ACC112 (cell line): Measurements from ENCODE around the gene TRAF3IP3.
A peak's percentile ranks its signal among the peaks of the same experiment; 100 is the strongest.

ENCODE experiments used
- H2AFZ ChIP-seq: fragments of 200-600 bp; sonication (generic); one replicate; pipeline ENCODE4 v1.6.0; 2017; ENCODE audit warnings: antibody characterized with exemption, low read length; ENCODE audit not compliant: unreplicated experiment
- H3K27ac ChIP-seq: fragments of 200-600 bp; sonication (generic); 2 replicates; pipeline ENCODE4 v1.5.1; 2014; ENCODE audit warnings: low read depth, mild to moderate bottlenecking, antibody characterized with exemption, low read length, moderate library complexity
- H3K27me3 ChIP-seq: fragments of 200-600 bp; sonication (generic); 2 replicates; pipeline ENCODE4 v1.6.1; 2014; ENCODE audit warnings: mild to moderate bottlenecking, antibody characterized with exemption, low read length, moderate library complexity, mixed read lengths; ENCODE audit not compliant: insufficient read depth
- H3K36me3 ChIP-seq: fragments of 200-600 bp; sonication (generic); 2 replicates; pipeline ENCODE4 v1.6.1; 2016; ENCODE audit warnings: mild to moderate bottlenecking, antibody characterized with exemption, low read length, moderate library complexity, mixed read lengths; ENCODE audit not compliant: insufficient read depth
- H3K4me1 ChIP-seq: fragments of 200-600 bp; sonication (generic); one replicate; pipeline ENCODE4 v1.6.1; 2016; ENCODE audit warnings: low read length, mixed read lengths; ENCODE audit not compliant: insufficient read depth, unreplicated experiment, control insufficient read depth
- H3K4me3 ChIP-seq: fragments of 200-600 bp; sonication (generic); 2 replicates; pipeline ENCODE4 v1.5.1; 2014; ENCODE audit warnings: mild to moderate bottlenecking, low read depth, low read length
- H3K79me2 ChIP-seq: fragments of 200-600 bp; sonication (generic); one replicate; pipeline ENCODE4 v1.6.0; 2016; ENCODE audit warnings: low read length; ENCODE audit not compliant: control insufficient read depth, unreplicated experiment, insufficient read depth

The TRAF3IP3 gene

GRCh38 chr1:209813902-209814301 is 58.0 kb downstream of the TRAF3IP3 start:
- H3K79me2 ChIP-seq, result no peaks in the 10 kb centered on the region
- H3K4me1 ChIP-seq, result no peaks in the 10 kb centered on the region
- H3K4me3 ChIP-seq, result no peak overlapping the region
- H3K27ac ChIP-seq, result no peak overlapping the region
- H3K27me3 ChIP-seq, result no peaks in the 10 kb centered on the region
- H2AFZ ChIP-seq, result no peak overlapping the region
- no peaks in the 10 kb centered on the region for H3K36me3 ChIP-seq

GRCh38 chr1:209815490-209815889 is 59.6 kb downstream of the TRAF3IP3 start:
- Histone ChIP-seq H2AFZ (no peak overlapping the region), H3K4me1 (no peaks in the 10 kb centered on the region), H3K27ac (no peak overlapping the region), H3K27me3 (no peaks in the 10 kb centered on the region), H3K79me2 (no peaks in the 10 kb centered on the region), H3K36me3 (no peaks in the 10 kb centered on the region), H3K4me3 (no peak overlapping the region)

DNA sequence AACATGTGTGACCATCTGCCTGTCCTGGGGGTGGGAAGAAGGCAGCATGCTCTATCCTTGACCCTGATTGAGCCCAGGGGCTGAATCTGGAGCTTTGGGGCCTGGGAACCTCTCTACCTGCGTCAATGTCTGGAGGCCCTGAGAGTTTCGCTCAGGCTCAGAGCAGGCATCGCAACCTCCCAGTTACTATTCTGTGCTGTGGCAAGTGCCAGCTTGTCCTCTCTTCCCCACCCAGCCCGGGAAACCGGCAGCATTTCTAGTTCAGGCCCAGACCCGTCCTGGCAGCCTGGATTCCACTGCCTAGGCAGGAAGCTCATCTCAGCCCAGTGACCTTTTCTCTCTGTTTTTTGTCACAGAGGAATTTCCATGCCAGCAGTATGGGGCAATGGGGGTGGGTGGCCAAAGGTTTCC is 60.1 kb downstream of the TRAF3IP3 start:
- no peak overlapping the region for H3K4me3 ChIP-seq
- no peaks in the 10 kb centered on the region for H3K36me3 ChIP-seq
- H3K79me2 ChIP-seq, result no peaks in the 10 kb centered on the region
- H3K27ac ChIP-seq, result no peak overlapping the region
- H3K4me1 ChIP-seq, result no peaks in the 10 kb centered on the region
- H2AFZ ChIP-seq, result no peak overlapping the region
- H3K27me3 ChIP-seq, result no peaks in the 10 kb centered on the region

DNA sequence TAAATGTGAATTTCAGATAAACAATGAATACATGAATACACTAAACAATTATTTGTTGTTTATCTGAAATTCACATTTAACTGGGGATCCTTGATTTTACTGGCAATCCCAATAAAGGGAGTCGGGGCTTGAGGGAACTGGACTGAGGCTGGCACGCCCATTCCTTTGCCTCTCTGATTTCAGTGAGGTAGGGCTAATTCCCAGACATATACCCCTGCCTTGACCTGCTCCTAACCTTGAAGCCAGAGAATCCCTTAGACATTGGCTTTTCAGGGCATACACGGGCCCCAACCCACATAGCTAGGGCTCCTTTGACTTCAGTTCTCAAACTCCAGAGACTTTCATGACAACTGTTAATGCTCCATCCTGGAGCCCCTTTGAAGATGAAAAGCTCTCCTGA is 61.1 kb downstream of the TRAF3IP3 start:
- no peak overlapping the region for H3K27ac ChIP-seq
- no peak overlapping the region for H3K4me3 ChIP-seq

DNA sequence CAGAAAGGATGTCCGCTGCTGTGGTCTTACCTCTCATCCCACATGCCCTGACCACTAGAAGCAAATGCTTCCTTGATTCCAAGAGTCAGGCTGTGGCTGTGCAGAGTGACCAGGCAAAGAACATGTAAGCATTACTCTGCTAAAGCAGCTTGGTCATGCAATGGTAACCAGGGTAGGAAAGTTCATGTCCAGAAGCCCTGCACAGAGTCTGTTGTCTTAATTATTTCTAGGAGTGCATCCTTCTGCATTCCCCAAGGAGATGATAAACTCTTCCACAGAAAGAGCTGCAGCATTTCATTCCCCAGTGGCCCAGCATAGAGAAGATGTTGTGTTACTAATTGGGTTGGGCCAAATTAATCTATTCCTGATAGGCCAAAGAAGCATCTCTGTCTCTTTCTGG is 61.8 kb downstream of the TRAF3IP3 start:
- H3K27ac ChIP-seq, result no peak overlapping the region
- no peaks in the 10 kb centered on the region for H3K27me3 ChIP-seq
- H3K79me2 ChIP-seq, result no peaks in the 10 kb centered on the region
- H2AFZ ChIP-seq, result no peak overlapping the region
- peaks cover 1% of the 10 kb centered on the region for H3K4me1 ChIP-seq
- H3K36me3 ChIP-seq, result no peaks in the 10 kb centered on the region
- H3K4me3 ChIP-seq, result no peak overlapping the region

More for the DNA sequence above, 61.1 kb downstream of the TRAF3IP3 start:
- H3K27me3 ChIP-seq, result no peaks in the 10 kb centered on the region
- H2AFZ ChIP-seq, result no peak overlapping the region
- no peaks in the 10 kb centered on the region for H3K36me3 ChIP-seq
- no peaks in the 10 kb centered on the region for H3K79me2 ChIP-seq
- no peaks in the 10 kb centered on the region for H3K4me1 ChIP-seq

DNA sequence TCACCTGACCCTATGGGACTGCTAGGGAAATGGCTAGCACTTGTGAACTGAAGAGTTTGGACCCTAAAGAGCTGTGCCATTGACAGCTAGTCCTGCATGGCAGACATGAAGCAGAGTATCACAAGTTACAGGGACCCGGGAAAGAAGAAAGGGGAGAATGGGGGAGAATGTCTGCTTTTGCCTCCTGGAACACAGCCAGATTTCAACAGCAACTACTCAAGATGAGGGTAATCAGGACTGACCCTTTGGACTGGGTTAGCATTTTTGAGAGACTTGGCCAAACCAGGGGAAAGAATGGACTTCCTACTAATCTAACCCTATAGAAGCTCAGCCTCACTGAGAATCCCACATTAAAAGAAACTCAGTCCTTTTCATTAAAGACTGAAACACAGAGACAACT is 63.2 kb downstream of the TRAF3IP3 start:
- no peak overlapping the region for H2AFZ ChIP-seq
- no peak overlapping the region for H3K4me3 ChIP-seq
- H3K27me3 ChIP-seq, result no peaks in the 10 kb centered on the region
- peaks cover 14% of the 10 kb centered on the region for H3K4me1 ChIP-seq
- H3K36me3 ChIP-seq, result no peaks in the 10 kb centered on the region
- no peak overlapping the region for H3K27ac ChIP-seq
- H3K79me2 ChIP-seq, result no peaks in the 10 kb centered on the region

- Histone ChIP-seq H3K36me3 (no peaks in the 10 kb centered on the region), H3K79me2 (no peaks in the 10 kb centered on the region), H2AFZ (no peak overlapping the region)
Measured at GRCh38 chr1:209820986-209821385, 65.1 kb downstream of the TRAF3IP3 start.

DNA sequence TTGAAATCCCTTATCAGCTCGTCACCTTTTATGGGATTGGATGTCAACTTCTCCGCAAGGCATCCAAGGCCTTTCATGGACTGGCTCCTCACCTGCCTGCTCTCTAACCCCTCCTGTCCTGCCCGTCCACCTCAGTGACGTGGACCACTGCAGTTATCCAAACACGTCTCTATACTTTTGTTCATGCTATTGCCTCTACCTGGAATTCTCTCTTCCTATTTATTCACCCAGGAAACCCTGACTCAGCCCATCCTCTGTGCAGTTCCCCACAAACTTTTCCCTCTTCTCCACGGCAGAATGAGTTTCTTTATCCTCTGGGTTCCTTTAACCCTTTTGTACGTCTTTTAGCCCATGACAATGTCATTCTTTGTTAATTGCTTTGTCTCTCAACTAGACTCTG is 66.9 kb downstream of the TRAF3IP3 start:
- peak overlapping the region; percentile 97 for H2AFZ ChIP-seq
- H3K27me3 ChIP-seq, result no peaks in the 10 kb centered on the region
- H3K4me1 ChIP-seq, result peaks cover 14% of the 10 kb centered on the region
- H3K27ac ChIP-seq, result peak overlapping the region; percentile 67; the same call in 1 of the 2 replicates
- no peaks in the 10 kb centered on the region for H3K79me2 ChIP-seq
- H3K4me3 ChIP-seq, result peak overlapping the region; percentile 64
- H3K36me3 ChIP-seq, result no peaks in the 10 kb centered on the region

More at GRCh38 chr1:209820986-209821385, 65.1 kb downstream of the TRAF3IP3 start:
- Histone ChIP-seq H3K4me3 (no peak overlapping the region), H3K27me3 (no peaks in the 10 kb centered on the region), H3K4me1 (peaks cover 14% of the 10 kb centered on the region), H3K27ac (no peak overlapping the region)

DNA sequence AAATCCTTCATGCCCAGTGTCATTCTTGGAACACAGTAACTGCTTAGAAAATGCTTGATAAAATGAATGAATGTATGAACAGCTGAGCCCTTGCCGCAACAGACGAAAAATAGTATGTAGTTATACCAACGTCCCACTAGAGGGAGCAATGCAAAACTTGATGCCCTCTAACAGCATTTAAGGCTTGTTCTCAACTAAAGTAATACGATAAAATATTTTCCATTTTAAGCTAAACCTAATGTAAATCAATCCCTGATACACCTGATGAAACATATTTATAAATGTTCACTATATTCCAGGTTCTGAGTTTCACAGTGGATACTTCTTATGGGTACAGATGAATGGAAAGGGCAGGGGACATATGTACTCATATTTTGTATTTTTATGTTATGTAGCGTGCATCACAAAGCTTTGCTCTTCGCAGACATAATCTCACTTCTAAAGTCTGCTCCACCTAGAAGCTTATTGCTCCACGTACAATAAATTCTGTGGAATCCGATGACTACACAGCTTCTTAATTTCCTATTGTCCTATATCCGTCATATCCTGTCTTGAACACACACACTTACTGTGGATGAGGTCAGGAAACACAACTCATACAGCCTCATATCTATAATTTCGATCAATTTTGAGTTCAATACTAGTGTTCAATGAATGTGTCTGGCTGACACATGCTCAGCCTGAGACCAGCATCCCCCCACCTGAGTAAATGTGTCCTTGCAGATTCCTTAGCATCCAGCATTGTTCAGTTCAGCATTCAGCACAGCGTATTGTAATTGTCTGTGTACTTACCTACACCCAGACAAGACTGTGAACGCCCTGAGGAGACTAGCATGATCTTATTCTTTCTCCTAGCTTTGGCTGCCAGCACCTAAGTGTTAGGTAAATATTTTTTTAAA is 67.5 kb downstream of the TRAF3IP3 start:
- H3K4me1 ChIP-seq, result peaks cover 14% of the 10 kb centered on the region
- H3K27me3 ChIP-seq, result no peaks in the 10 kb centered on the region
- H3K4me3 ChIP-seq, result peak overlapping the region; percentile 64
- no peaks in the 10 kb centered on the region for H3K79me2 ChIP-seq
- H3K27ac ChIP-seq, result peak overlapping the region; percentile 67
- H3K36me3 ChIP-seq, result no peaks in the 10 kb centered on the region
- peak overlapping the region; percentile 97 for H2AFZ ChIP-seq

- Histone ChIP-seq H3K79me2 (peaks cover 13% of the 10 kb centered on the region), H3K36me3 (peaks cover 4% of the 10 kb centered on the region), H3K27me3 (no peaks in the 10 kb centered on the region), H3K4me1 (peaks cover 33% of the 10 kb centered on the region), H2AFZ (peak overlapping the region; percentile 35), H3K27ac (no peak overlapping the region), H3K4me3 (no peak overlapping the region)
Measured at GRCh38 chr1:209825591-209826434, 70.0 kb downstream of the TRAF3IP3 start.
